ENCODE data around the gene PCDH1. TPM values are rescaled to one million over a fixed set of nuclear protein-coding genes. Genes with fewer than 3 reads are reported as not detected.
"Not testable (repeated sequence)": the region's sequence is repeated elsewhere in the genome, so short reads cannot be mapped to it uniquely, and the experiment has no call there.

PCDH1 gene
- not detected for polyA plus RNA-seq (2013)

DNA sequence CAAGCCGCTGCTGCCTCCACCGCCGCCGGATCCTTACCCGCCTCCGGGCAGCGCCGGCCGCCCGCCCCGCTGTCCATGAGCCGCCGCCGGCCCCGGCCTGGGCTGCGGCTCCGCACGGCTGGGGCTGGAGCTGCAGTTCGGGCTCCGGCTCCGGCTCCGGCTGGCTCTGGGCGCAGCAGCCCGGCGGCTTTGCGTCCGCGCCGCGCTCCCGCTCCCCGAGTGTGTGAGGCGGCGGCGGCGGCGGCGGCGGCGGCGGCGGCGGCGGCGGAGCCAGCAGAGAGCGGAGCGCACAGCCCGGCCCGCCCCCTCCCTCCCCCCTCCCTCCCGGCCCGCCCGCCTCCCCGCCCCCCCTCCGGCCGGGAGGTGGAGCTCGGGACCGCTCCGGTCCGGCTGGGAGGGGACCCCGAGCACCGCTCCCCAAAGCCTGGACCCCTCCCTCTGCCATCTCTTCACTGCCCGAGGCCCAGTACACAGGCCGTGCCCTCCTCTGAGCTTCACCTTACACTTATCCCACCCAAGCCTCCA is at the start of gene PCDH1:
TSS of gene PCDH1 (minus strand) at position 225 of the 525 bp plus-strand sequence. CDS start at position 77, 148 bp downstream.
- Histone ChIP-seq H3K36me3 (ENCODE audit: control insufficient read depth in 4 of 4, insufficient read depth in 4 of 4, low read length in 3 of 4) (no peaks in the 10 kb centered on the region), H3K9me3 (ENCODE audit: control extremely low read depth in 1 of 5, control insufficient read depth in 4 of 5, insufficient read depth in 2 of 5, low read depth in 1 of 5, low read length in 4 of 5) (no peaks in the 10 kb centered on the region), H3K4me1 (ENCODE audit: control extremely low read depth in 1 of 4, control insufficient read depth in 4 of 4, insufficient read depth in 4 of 4, low read length in 3 of 4) (peaks cover 0 to 40% (median 30%) of the 10 kb centered on the region in 4 experiments), H3K27ac (ENCODE audit: insufficient read depth in 1 of 2, low read depth in 1 of 2, low read length in 2 of 2, poor library complexity in 1 of 2, severe bottlenecking in 2 of 2) (no peak within 1 kb of the TSS), H3K27me3 (replicated peaks in 2 of 5; ENCODE audit: control insufficient read depth in 4 of 5, insufficient read depth in 5 of 5, low read length in 4 of 5) (peaks cover 6 to 96% (median 53%) of the 10 kb centered on the region in 5 experiments), H3K4me3 (ENCODE audit: control insufficient read depth in 1 of 7, extremely low read depth in 1 of 7, insufficient read depth in 4 of 7, low read depth in 2 of 7, low read length in 6 of 7) (peak within 1 kb of the TSS in 4 of 7 experiments; percentile 33 to 60 (median 46))
- DNase-seq = peak in 1 of 3 donors; percentile 36
- WGBS (ENCODE audit: insufficient coverage) = 0% methylated on average over 20 of the region's 63 CpGs
- ChIA-PET POLR2A (interaction anchor here (0.6 kb wide), 2 partner anchors 9 to 178 kb away, joined by 3 read pairs; no protein-coding TSS in a partner anchor), CTCF (interaction anchor here (1.0 to 10.8 kb wide), 29 partner anchors 10 to 748 kb away, joined by 3 to 108 read pairs (median 7); partner anchors contain the start of gene DELE1)

DNA sequence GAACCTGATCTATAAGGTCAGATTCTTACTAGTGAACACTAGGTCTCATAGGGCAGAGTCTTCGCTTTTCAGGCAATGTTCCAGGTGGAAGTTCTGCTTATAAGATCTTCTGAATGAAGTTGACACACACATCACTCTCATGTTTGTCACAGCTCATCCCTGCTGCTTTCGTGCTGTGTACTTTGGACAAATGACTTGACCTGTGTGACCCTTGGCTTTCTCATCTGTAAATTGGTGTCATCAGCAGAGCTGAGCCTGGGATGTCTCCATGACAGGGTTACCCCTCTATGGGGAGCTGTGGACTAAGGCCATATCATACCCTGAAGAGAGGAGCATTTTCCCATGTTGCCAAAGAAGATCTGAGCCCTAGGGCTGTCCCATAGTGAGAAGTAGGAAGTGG is 48.2 kb upstream of the PCDH1 start:
- H3K9me3 ChIP-seq (ENCODE audit: control extremely low read depth in 1 of 5, control insufficient read depth in 4 of 5, insufficient read depth in 2 of 5, low read depth in 1 of 5, low read length in 4 of 5) = no peaks in the 10 kb centered on the region
- POLR2A ChIA-PET = no interaction called here
- no peak overlapping the region for H3K4me3 ChIP-seq (ENCODE audit: control insufficient read depth in 1 of 7, extremely low read depth in 1 of 7, insufficient read depth in 4 of 7, low read depth in 2 of 7, low read length in 6 of 7)
- CTCF ChIA-PET = no interaction called here
- 100% methylated on average over 2 of the region's 2 CpGs for WGBS (ENCODE audit: insufficient coverage)
- H3K36me3 ChIP-seq (ENCODE audit: control insufficient read depth in 4 of 4, insufficient read depth in 4 of 4, low read length in 3 of 4) = peaks cover 12 to 60% (median 51%) of the 10 kb centered on the region in 4 experiments
- no peaks in the 10 kb centered on the region for H3K27me3 ChIP-seq (replicated peaks in 2 of 5; ENCODE audit: control insufficient read depth in 4 of 5, insufficient read depth in 5 of 5, low read length in 4 of 5)
- H3K27ac ChIP-seq (ENCODE audit: insufficient read depth in 1 of 2, low read depth in 1 of 2, low read length in 2 of 2, poor library complexity in 1 of 2, severe bottlenecking in 2 of 2) = no peak overlapping the region
- peaks cover 5 to 23% (median 16%) of the 10 kb centered on the region in 4 experiments for H3K4me1 ChIP-seq (ENCODE audit: control extremely low read depth in 1 of 4, control insufficient read depth in 4 of 4, insufficient read depth in 4 of 4, low read length in 3 of 4)
- DNase-seq = no peak

DNA sequence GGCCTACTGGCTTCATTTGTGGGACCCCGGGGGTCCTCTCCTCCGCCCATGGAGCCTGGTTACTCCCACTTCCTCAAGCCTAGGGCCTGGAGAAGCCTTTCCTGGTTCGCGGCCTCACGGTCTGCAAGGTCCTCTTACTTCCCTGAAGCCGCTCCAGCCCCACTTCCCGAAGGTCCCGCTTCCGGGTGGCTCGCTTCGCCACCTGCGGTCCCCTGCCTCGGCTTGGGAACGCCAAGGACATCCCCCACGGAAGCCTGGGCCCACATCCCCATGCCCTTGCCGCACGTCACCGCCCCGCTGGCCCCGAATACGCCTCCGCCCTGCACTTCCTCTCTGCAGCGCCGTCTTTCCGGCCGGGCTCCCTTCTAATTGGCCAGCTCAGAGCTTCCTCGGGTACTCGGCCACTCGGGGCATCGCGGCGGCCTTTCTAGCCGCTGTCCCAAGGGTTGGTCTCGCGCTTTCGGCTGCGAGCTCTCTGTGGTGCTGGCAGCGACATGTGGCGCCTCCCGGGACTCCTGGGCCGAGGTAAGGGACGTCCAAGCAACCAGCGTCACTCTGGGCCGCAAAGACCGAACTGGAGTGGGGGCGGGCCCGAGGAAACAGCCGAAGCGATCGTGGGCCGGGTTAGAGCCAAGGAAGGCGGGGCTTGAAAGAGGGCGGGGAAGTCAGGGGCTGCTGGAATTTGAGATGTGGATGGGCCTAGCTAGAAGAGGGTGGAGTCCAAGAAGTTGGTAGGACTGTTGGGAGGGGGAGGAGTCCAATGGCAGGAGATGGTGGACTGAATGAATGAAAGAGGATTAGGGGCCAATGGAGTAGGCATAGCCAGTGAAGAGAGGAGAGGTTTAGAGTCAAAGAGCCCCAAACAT is 45.5 kb upstream of the PCDH1 start, which contains the start of gene DELE1:
TSS of gene DELE1 (plus strand) at position 424 of the 866 bp plus-strand sequence. CDS start at position 495, 71 bp downstream.
- H3K4me3 ChIP-seq (ENCODE audit: control insufficient read depth in 1 of 7, extremely low read depth in 1 of 7, insufficient read depth in 4 of 7, low read depth in 2 of 7, low read length in 6 of 7) = peak within 1 kb of the TSS; percentile 68 to 90 (median 86)
- ChIA-PET POLR2A (interaction anchor here (0.7 to 1.2 kb wide), 2 partner anchors 35 to 45 kb away, joined by 3 to 4 read pairs; partner anchors contain the start of gene RNF14), CTCF (interaction anchor here (0.9 to 3.0 kb wide), 12 partner anchors 10 to 231 kb away, joined by 3 to 22 read pairs (median 4); no protein-coding TSS in a partner anchor)
- peaks cover 5 to 23% (median 16%) of the 10 kb centered on the region in 4 experiments for H3K4me1 ChIP-seq (ENCODE audit: control extremely low read depth in 1 of 4, control insufficient read depth in 4 of 4, insufficient read depth in 4 of 4, low read length in 3 of 4)
- under 1% methylated on average over 47 of the region's 53 CpGs for WGBS (ENCODE audit: insufficient coverage)
- peak; percentile 92 to 96 (median 96) for DNase-seq
- no peaks in the 10 kb centered on the region for H3K27me3 ChIP-seq (replicated peaks in 2 of 5; ENCODE audit: control insufficient read depth in 4 of 5, insufficient read depth in 5 of 5, low read length in 4 of 5)
- H3K36me3 ChIP-seq (ENCODE audit: control insufficient read depth in 4 of 4, insufficient read depth in 4 of 4, low read length in 3 of 4) = peaks cover 2 to 34% (median 28%) of the 10 kb centered on the region in 4 experiments
- no peaks in the 10 kb centered on the region for H3K9me3 ChIP-seq (ENCODE audit: control extremely low read depth in 1 of 5, control insufficient read depth in 4 of 5, insufficient read depth in 2 of 5, low read depth in 1 of 5, low read length in 4 of 5)
- peak within 1 kb of the TSS; percentile 96 to 98 for H3K27ac ChIP-seq (ENCODE audit: insufficient read depth in 1 of 2, low read depth in 1 of 2, low read length in 2 of 2, poor library complexity in 1 of 2, severe bottlenecking in 2 of 2)

DNA sequence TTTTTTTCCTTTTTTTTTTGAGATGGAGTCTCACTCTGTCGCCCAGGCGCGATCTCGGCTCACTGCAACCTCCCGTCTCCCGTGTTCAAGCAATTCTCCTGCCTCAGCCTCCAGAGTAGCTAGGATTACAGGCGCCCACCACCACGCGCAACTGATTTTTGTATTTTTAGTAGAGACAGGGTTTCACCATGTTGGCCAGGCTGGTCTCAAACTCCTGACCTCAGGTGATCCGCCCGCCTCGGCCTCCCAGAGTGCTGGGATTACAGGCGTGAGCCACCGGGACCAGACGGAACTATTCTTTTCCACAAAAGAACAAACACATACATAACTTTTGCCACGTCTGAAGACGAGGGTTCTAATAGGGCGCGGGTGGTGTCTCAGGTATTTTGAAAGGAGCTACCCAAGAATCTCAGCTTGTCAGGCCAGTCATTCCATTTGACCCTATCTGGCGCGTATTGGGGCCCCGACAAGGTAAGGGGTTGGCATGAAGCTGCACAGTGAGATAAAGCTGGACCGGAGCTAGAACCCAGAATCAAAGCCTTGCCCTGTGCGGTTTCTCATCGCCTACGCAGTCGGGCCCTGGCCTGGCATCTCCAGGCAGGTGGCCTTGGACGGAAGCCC is 44.7 kb upstream of the PCDH1 start:
- Histone ChIP-seq H3K36me3 (ENCODE audit: control insufficient read depth in 4 of 4, insufficient read depth in 4 of 4, low read length in 3 of 4) (peaks cover 0 to 26% (median 21%) of the 10 kb centered on the region in 4 experiments), H3K4me3 (ENCODE audit: control insufficient read depth in 1 of 7, extremely low read depth in 1 of 7, insufficient read depth in 4 of 7, low read depth in 2 of 7, low read length in 6 of 7) (peak overlapping the region; percentile 68 to 90 (median 86)), H3K4me1 (ENCODE audit: control extremely low read depth in 1 of 4, control insufficient read depth in 4 of 4, insufficient read depth in 4 of 4, low read length in 3 of 4) (peaks cover 5 to 22% (median 15%) of the 10 kb centered on the region in 4 experiments), H3K27ac (ENCODE audit: insufficient read depth in 1 of 2, low read depth in 1 of 2, low read length in 2 of 2, poor library complexity in 1 of 2, severe bottlenecking in 2 of 2) (peak overlapping the region; percentile 96 to 98)
- POLR2A ChIA-PET = interaction anchor here (0.6 to 1.2 kb wide), 3 partner anchors 13 to 68 kb away, joined by 3 to 5 read pairs (median 4); partner anchors contain the start of gene RNF14
- CTCF ChIA-PET = interaction anchor here (0.6 to 3.0 kb wide), 11 partner anchors 9 to 230 kb away, joined by 3 to 22 read pairs (median 4); no protein-coding TSS in a partner anchor
- DNase-seq = peak in 2 of 3 donors; percentile 43 to 66
- H3K27me3 ChIP-seq (replicated peaks in 2 of 5; ENCODE audit: control insufficient read depth in 4 of 5, insufficient read depth in 5 of 5, low read length in 4 of 5); H3K9me3 ChIP-seq (ENCODE audit: control extremely low read depth in 1 of 5, control insufficient read depth in 4 of 5, insufficient read depth in 2 of 5, low read depth in 1 of 5, low read length in 4 of 5): not testable (repeated sequence)
- WGBS (ENCODE audit: insufficient coverage) = 32% methylated on average over 12 of the region's 28 CpGs

DNA sequence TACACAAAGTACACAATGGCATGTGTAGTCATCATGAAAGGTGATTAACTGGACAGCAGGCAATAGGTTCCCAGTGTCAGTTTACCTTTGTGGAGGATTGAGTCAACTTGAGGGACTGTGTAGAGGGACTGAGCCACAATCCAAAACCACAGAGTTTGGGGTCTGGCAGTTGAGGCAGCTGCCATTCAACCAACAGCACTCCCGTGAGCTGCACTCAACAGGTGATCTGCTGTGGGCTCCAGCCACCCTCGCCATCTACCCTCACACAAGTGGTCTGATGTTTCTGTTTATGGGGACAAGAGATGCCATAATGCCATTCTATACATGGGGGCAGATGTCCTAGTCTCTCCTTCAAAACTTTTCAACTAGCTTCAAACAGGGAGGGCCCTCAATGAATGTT is 42.6 kb upstream of the PCDH1 start:
- POLR2A ChIA-PET = no interaction called here
- Histone ChIP-seq H3K4me1 (ENCODE audit: control extremely low read depth in 1 of 4, control insufficient read depth in 4 of 4, insufficient read depth in 4 of 4, low read length in 3 of 4) (peaks cover 5 to 15% (median 12%) of the 10 kb centered on the region in 4 experiments), H3K36me3 (ENCODE audit: control insufficient read depth in 4 of 4, insufficient read depth in 4 of 4, low read length in 3 of 4) (peaks cover 0 to 6% (median 5%) of the 10 kb centered on the region in 4 experiments), H3K4me3 (ENCODE audit: control insufficient read depth in 1 of 7, extremely low read depth in 1 of 7, insufficient read depth in 4 of 7, low read depth in 2 of 7, low read length in 6 of 7) (no peak overlapping the region), H3K27me3 (replicated peaks in 2 of 5; ENCODE audit: control insufficient read depth in 4 of 5, insufficient read depth in 5 of 5, low read length in 4 of 5) (no peaks in the 10 kb centered on the region), H3K27ac (ENCODE audit: insufficient read depth in 1 of 2, low read depth in 1 of 2, low read length in 2 of 2, poor library complexity in 1 of 2, severe bottlenecking in 2 of 2) (no peak overlapping the region), H3K9me3 (ENCODE audit: control extremely low read depth in 1 of 5, control insufficient read depth in 4 of 5, insufficient read depth in 2 of 5, low read depth in 1 of 5, low read length in 4 of 5) (no peaks in the 10 kb centered on the region)
- WGBS (ENCODE audit: insufficient coverage) = 100% methylated on average over 2 of the region's 2 CpGs
- CTCF ChIA-PET = interaction anchor here (1.4 to 1.7 kb wide), 4 partner anchors 30 to 67 kb away, joined by 3 to 5 read pairs (median 4); no protein-coding TSS in a partner anchor
- no peak for DNase-seq

DNA sequence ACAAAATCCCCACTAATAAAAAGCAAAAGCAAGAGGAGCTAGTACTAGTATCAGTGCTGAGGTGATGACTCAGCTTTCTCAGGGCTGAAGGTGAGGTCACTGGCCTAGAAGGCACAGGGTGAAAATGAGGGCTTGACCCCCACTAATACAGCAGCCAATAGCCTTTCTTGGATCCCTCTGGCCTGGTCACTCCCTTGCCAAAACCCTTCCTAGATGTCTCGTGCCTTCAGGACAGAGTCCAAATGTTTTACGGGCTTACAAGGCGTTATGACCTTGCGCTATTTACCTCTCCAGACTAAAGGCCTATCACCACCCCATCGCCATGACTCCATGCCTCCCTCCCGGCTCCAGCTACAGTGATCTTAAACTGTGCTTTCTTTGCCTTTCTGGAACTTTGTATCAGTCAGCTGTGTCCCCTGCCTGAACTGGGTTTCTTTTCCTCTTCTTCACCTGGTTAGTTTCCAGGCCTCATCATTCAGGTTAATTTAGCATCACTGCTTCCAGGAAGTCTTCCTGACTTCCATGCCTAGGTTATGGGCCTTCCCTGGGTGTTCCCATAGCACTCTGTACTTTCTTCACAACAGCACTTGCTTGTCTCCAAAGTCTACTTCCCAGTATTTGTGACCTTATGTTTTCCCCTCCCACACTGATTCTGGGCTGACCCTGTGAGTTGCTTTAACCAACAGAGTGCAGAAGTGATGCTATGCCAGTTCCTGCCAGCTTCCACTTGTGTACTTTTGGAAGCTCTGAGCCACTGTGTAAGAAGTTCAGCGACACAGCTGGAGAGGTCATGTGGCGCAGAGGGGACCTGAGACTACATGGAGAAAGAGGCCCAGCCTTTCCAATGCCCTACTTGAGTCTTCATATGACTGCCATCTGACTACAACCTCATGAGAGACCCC is 41.3 kb upstream of the PCDH1 start:
- Histone ChIP-seq H3K4me1 (ENCODE audit: control extremely low read depth in 1 of 4, control insufficient read depth in 4 of 4, insufficient read depth in 4 of 4, low read length in 3 of 4) (peaks cover 5 to 15% (median 12%) of the 10 kb centered on the region in 4 experiments), H3K27ac (ENCODE audit: insufficient read depth in 1 of 2, low read depth in 1 of 2, low read length in 2 of 2, poor library complexity in 1 of 2, severe bottlenecking in 2 of 2) (no peak overlapping the region), H3K4me3 (ENCODE audit: control insufficient read depth in 1 of 7, extremely low read depth in 1 of 7, insufficient read depth in 4 of 7, low read depth in 2 of 7, low read length in 6 of 7) (no peak overlapping the region), H3K9me3 (ENCODE audit: control extremely low read depth in 1 of 5, control insufficient read depth in 4 of 5, insufficient read depth in 2 of 5, low read depth in 1 of 5, low read length in 4 of 5) (no peaks in the 10 kb centered on the region), H3K27me3 (replicated peaks in 2 of 5; ENCODE audit: control insufficient read depth in 4 of 5, insufficient read depth in 5 of 5, low read length in 4 of 5) (no peaks in the 10 kb centered on the region), H3K36me3 (ENCODE audit: control insufficient read depth in 4 of 4, insufficient read depth in 4 of 4, low read length in 3 of 4) (no peaks in the 10 kb centered on the region)
- WGBS (ENCODE audit: insufficient coverage) = 95% methylated on average over 6 of the region's 8 CpGs
- ChIA-PET CTCF (interaction anchor here (0.5 to 2.0 kb wide), 5 partner anchors 38 to 301 kb away, joined by 3 to 7 read pairs (median 4); partner anchors contain the start of gene PCDH12), POLR2A (no interaction called here)
- no peak for DNase-seq

Measured in common myeloid progenitor, CD34-positive (primary cell).